ENCODE measurements around the gene HFM1.
"Not testable (repeated sequence)": the region's sequence is repeated elsewhere in the genome, so short reads cannot be mapped to it uniquely, and the experiment has no call there.

The HFM1 gene

GRCh38 chr1:91404151-91405012 lies at the start of gene HFM1:
Gene HFM1 (minus strand): TSS chr1:91404837. CDS start chr1:91401082, 3,755 bp downstream.
- H3K27ac ChIP-seq: no peak within 1 kb of the TSS
- CTCF ChIA-PET: interaction anchor here (0.7 to 1.5 kb wide), 2 partner anchors 121 to 1278 kb away, joined by 3 to 6 read pairs; no protein-coding TSS in a partner anchor
- no peak for TF ChIP-seq CTCF (conservative IDR thresholded peaks at IDR 0.05; ENCODE audit: low read depth)
- peak; percentile 49 for DNase-seq (ENCODE audit: low spot score)
- POLR2A ChIA-PET (ENCODE audit: low non-redundant PET): no interaction called here

- no peak for DNase-seq (ENCODE audit: low spot score)
- no peak overlapping the region for H3K27ac ChIP-seq
- TF ChIP-seq CTCF (conservative IDR thresholded peaks at IDR 0.05; ENCODE audit: low read depth): no peak
- ChIA-PET POLR2A (ENCODE audit: low non-redundant PET) (no interaction called here), CTCF (no interaction called here)
Observed at GRCh38 chr1:91454136-91454535, 49.5 kb upstream of the HFM1 start.

- CTCF ChIA-PET: no interaction called here
- H3K27ac ChIP-seq: no peak overlapping the region
- no peak for TF ChIP-seq CTCF (conservative IDR thresholded peaks at IDR 0.05; ENCODE audit: low read depth)
- POLR2A ChIA-PET (ENCODE audit: low non-redundant PET): no interaction called here
- DNase-seq (ENCODE audit: low spot score): no peak
Observed at GRCh38 chr1:91450260-91450659, 45.6 kb upstream of the HFM1 start.

- CTCF ChIA-PET; DNase-seq (ENCODE audit: low spot score); H3K27ac ChIP-seq; POLR2A ChIA-PET (ENCODE audit: low non-redundant PET): not testable (repeated sequence)
Observed at GRCh38 chr1:91447782-91448181, 43.1 kb upstream of the HFM1 start.

GRCh38 chr1:91441980-91442379 lies 37.3 kb upstream of the HFM1 start:
- H3K27ac ChIP-seq; DNase-seq (ENCODE audit: low spot score); POLR2A ChIA-PET (ENCODE audit: low non-redundant PET): not testable (repeated sequence)
- CTCF ChIA-PET: interaction anchor here (0.7 kb wide), 1 partner anchor 62 kb away, joined by 4 read pairs; no protein-coding TSS in a partner anchor

- POLR2A ChIA-PET (ENCODE audit: low non-redundant PET): no interaction called here
- TF ChIP-seq CTCF (conservative IDR thresholded peaks at IDR 0.05; ENCODE audit: low read depth): peak; percentile 40
- CTCF ChIA-PET: no interaction called here
- H3K27ac ChIP-seq: no peak overlapping the region
- peak; percentile 17 for DNase-seq (ENCODE audit: low spot score)
Observed at GRCh38 chr1:91440847-91441246, 36.2 kb upstream of the HFM1 start.

- no peak for DNase-seq (ENCODE audit: low spot score)
- ChIA-PET POLR2A (ENCODE audit: low non-redundant PET) (no interaction called here), CTCF (no interaction called here)
- H3K27ac ChIP-seq: no peak overlapping the region
- TF ChIP-seq CTCF (conservative IDR thresholded peaks at IDR 0.05; ENCODE audit: low read depth): no peak
Observed at GRCh38 chr1:91439016-91439415, 34.4 kb upstream of the HFM1 start.

All from RWPE1 (cell line).